Stimulated activated CD4-positive, alpha-beta T cell treated with anti-CD3 and anti-CD28 coated beads, Interleukin-15, amount 100 ng/mL, for 1 hour (primary cell): ENCODE measurements around the gene AVPR1A.

ENCODE experiments used
- DNase-seq, 2 donors: peaks; one replicate each; pipeline ENCODE4 v3.0.0-alpha.2; 2020; ENCODE audit warnings: low read depth in 1 of 2, low spot score in 1 of 2

AVPR1A gene

GRCh38 chr12:63095369-63095980 lies 55.5 kb downstream of the AVPR1A start:
- no peak for DNase-seq

- DNase-seq: no peak
Measured at GRCh38 chr12:63093711-63094110, 57.3 kb downstream of the AVPR1A start.

- DNase-seq: no peak
Measured at GRCh38 chr12:63093084-63093483, 57.9 kb downstream of the AVPR1A start.
